Skeletal muscle cell (primary cell): Measurements from ENCODE around the gene TAF9B.
A peak's percentile ranks its signal among the peaks of the same experiment; 100 is the strongest.
"Not testable (repeated sequence)": the region's sequence is repeated elsewhere in the genome, so short reads cannot be mapped to it uniquely, and the experiment has no call there.

Experiments used
- DNase-seq: peaks from one replicate; pipeline ENCODE4 v3.0.0-alpha.2; 2010; ENCODE audit warnings: low read depth
- H3K4me3 ChIP-seq: 2 replicates; pipeline ENCODE4 v1.5.1; 2011; ENCODE audit warnings: low read depth, mild to moderate bottlenecking, control low read depth, low read length, moderate library complexity

Gene TAF9B

DNA sequence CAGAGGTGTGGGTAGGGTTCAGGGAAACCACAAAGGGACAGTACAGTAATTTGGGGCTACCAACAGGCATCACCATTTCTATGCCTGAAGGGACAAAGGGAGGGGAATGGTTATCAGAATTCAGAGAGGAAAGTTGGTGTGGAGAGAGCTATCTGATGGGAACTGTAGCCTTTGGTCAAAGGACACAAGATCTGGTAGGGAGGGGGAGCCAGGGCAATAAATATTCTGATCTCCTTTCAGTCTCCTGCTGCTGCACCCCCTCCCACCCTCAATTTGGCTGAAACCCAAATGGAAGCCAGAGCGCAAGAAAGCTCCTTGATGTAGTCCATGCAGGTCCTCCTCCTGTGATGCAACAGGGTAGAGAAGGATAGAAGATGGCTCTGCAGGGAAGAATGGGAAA is 20.8 kb downstream of the TAF9B start:
- H3K4me3 ChIP-seq: no peak overlapping the region
- no peak for DNase-seq

DNA sequence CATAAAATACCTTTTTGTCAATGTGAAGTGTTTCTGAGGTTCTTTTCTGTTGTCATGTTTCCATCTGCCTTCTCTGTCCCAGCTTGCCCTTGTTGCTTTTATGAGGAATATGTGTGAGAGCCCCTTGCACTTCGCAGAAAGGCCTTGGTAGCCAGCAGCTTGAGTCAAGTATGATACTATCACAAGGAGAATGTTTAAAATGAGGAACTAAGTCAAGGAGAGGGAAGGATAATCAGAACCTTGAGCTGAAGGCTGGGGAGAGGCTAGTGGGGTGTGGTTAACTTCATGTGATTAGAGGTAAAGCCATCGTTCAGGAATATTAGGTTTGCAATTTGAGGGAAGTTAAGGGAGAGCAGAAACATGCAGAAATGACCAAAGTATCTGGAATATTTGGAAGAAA is 22.7 kb downstream of the TAF9B start:
- H3K4me3 ChIP-seq: no peak overlapping the region
- DNase-seq: no peak

DNA sequence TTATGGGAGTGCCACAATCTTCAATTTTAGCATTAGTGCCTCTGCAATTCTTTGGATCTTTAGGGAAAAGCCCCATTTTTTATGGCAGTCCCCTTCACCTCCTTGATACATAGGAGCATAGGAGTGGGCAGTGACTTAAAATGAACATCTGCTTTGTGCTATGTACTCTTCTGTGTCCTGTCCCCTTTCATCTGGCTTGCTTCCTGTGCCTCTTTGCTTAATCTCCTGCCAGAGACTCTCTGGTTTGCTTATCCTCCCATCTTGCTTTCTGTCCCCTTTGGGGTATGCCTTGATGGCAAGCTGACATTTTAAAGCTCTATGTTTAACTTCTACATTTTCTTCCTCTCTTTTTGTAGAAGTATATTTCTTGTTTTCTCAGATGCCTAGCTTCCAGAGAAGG is 23.1 kb downstream of the TAF9B start:
- no peak for DNase-seq
- no peak overlapping the region for H3K4me3 ChIP-seq

DNA sequence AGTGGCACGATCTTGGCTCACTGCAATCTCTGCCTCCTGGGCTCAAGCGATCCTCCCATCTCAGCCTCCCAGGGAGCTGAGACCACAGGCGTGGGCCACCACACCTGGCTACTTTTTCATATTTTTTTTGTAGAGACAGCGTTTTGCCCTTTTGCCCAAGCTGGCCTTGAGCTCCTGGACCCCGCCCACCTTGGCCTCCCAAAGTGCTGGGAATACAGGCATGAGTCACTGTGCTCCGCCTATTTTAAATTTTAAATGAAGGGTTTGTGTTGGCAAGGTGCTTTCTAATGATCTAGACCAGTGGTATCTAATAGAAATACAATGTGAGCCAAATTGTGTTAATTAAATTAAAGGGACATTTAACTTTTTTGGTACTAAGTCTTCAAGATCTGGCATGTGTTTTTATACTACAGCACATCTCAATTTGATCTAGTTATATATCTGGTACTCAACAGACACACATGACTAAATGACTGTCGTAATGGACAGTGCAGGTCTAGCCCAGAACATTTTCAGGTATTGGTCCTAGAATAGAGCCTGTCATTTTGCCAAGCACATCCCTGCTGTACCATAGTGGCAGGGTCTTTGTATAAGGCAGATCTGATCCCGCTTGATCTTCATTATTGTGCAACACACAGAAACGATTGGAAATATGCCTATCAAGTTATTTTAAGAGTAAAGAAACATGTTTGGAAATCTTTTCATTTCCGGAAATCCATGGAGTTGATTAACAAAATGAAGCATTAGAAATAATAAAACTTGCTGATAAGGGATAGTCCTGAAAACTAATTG is 28.1 kb downstream of the TAF9B start:
- no peak overlapping the region for H3K4me3 ChIP-seq
- no peak for DNase-seq

DNA sequence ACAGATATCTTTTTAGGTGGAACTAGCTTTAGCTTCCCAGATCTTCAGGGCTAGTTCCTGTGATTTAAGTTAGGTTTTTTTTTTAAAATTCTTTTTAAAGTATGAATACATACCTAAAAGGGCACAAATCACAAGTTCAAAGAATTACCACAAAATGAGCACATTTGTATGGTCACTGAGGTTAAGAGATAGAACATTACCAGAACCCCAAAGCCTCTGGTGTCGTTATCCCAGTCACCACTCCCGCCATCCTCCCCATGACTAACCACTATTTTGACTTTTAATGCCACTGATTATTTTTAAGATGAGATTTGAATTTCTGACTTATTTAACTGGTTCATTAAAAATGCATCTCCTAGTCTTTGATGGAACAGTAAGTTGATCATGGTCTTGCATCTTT is 30.0 kb downstream of the TAF9B start:
- DNase-seq: no peak
- H3K4me3 ChIP-seq: peak overlapping the region; percentile 88

DNA sequence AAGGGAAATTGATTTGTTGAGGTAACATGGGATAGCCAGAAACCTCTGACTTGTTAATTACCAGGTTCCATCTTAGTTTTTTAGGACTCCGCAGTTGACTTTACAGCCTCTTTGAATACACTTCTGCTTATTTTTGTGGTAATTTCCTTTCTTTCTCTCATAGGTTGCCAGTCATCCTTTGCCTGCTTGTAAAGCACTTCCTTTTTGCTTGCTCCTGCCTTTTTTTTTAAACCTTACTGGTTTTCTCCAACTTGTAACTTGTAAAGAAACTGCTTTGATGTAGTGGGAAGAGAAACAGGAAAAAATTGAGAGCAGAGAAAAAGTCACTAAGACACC is 32.8 kb downstream of the TAF9B start:
- peak overlapping the region; percentile 88 for H3K4me3 ChIP-seq
- DNase-seq: no peak

DNA sequence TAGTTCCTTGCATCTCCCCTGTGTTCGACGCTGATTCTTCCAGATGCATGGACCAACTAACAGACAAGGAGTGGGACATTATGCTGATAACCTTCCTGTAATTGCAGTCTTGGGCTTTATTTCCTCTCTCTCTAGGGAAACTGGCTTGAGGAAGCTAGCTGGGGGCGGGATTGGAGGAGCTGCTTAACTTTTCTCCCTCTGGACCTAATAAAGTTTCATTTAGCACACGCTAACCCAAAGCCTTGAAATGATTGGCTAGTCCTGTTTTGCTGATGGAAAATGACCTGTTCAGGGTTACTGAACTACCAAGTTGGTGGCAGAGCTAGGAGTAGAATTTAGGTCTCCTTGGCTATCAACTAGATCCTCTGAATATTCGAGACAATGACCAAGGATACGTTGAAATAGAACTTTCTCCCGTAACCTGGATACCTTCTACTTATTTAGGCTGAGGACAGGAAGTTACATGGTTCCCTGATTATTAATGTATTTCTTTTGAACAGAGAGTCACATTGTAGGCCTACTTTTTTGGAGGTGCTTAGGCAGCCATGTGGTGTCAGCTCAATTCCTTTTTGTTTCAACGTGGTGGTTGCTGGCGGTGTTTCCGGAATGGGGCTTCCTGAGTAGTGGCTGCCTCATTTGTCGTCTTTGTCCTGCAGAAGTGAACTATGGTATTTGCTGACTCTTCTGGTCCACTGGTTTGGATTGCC is 33.4 kb downstream of the TAF9B start:
- peak overlapping the region; percentile 88 for H3K4me3 ChIP-seq
- no peak for DNase-seq

DNA sequence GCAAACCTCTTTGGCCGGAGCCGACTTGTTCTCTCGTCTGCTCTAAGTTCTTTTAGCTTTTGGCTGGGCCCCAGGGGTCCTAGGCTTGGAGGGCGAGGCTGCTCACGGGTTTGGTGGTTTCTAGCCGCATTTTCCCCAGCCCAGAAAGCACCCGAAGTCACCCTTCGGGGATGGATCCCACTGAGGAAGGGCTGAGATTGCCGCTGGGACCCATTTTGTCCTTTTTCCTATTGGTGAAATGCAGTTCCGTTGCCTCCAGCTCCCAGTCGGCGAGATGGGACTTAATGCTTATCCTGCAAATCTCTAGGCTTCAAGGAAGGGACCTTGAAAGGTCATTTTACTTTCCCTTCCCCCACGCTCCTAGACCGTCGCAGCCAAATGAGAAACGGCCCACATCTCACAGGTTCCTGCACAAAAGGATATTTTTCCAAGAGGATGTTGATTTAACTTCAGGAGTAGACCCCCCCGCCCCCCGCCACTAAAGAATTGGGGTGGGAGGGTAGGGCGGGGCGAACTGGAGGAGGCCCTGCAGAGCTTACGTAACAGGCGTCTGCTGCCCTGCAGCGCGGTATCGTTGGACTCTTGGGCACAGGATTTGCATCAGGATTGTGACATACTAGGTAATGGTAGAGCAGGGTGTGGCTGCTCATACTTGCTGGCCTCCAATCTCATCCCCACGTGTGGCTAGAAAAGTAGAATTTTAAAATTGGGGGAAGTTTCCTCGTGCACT is 34.8 kb downstream of the TAF9B start:
- DNase-seq: no peak
- peak overlapping the region; percentile 88 for H3K4me3 ChIP-seq

DNA sequence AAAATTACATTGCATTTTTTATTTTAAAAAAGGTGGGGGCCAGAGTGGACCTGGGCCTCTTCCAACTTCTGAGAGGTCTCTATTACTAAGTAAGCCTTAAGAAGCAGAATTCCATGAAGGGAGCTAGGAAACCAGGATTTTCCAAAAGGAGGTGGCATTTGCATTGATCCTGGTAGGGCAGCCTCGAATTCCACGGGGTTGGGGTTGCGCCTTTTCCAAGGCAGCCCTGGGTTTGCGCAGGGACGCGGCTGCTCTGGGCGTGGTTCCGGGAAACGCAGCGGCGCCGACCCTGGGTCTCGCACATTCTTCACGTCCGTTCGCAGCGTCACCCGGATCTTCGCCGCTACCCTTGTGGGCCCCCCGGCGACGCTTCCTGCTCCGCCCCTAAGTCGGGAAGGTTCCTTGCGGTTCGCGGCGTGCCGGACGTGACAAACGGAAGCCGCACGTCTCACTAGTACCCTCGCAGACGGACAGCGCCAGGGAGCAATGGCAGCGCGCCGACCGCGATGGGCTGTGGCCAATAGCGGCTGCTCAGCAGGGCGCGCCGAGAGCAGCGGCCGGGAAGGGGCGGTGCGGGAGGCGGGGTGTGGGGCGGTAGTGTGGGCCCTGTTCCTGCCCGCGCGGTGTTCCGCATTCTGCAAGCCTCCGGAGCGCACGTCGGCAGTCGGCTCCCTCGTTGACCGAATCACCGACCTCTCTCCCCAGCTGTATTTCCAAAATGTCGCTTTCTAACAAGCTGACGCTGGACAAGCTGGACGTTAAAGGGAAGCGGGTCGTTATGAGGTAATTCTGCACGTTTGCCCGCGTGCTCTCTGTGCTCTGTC is 35.6 kb downstream of the TAF9B start, which contains the start of gene PGK1:
PGK1 (plus strand) TSS at position 626 of the 824 bp plus-strand sequence; CDS start at position 719, 93 bp downstream.
- peak; percentile 93 for DNase-seq
- H3K4me3 ChIP-seq: peak within 1 kb of the TSS; percentile 88

DNA sequence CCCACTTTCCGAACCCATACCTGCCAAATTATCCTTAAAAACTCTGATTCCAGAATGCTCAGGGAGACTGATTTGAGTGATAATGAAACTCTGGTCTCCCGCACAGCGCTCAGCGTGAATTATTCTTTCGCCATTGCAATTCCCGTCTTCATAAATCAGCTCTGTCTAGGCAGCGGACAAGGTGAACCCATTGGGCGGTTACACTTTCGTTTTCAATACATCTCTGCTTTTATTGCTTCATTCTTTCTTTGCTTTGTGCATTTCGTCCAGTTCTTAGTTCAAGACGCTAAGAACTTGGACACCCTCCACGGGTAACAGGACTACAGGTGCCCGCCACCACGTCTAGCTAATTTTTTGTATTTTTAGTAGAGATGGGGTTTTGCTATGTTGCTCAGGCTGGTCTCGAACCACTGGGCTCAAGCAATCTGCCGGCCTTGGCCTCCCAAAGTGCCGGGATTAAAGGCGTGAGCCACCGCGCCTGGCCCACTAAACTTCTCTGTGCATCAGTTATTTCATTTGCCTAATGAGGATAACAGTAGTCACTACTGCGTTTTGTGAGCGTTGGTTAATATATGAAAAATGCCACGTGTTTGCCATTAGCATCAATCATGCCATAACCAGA is 36.3 kb downstream of the TAF9B start:
- H3K4me3 ChIP-seq: peak overlapping the region; percentile 42

GRCh38 chrX:78102091-78102490 is 37.4 kb downstream of the TAF9B start:
- DNase-seq: no peak
- H3K4me3 ChIP-seq: no peak overlapping the region

More for the DNA sequence above, 36.3 kb downstream of the TAF9B start:
- no peak for DNase-seq

DNA sequence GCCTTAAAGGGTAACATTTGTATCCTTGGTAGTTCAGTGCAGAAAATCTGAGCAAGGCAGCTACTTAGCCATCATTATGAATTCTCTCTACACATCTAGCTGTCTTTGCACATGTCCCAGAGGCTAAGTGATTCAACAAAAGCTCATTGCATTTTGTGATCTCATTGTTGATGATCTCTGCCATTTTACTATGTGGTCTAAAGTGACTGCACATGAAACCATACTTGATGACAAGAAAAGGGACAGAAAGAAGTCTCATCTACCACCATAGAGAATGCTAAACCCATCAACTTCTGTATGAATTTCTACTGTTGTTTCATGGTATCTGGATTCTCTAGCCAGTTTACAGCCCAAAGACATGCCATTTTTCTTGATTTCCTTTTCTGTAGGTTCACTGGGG is 41.3 kb downstream of the TAF9B start:
- H3K4me3 ChIP-seq: no peak overlapping the region
- no peak for DNase-seq

DNA sequence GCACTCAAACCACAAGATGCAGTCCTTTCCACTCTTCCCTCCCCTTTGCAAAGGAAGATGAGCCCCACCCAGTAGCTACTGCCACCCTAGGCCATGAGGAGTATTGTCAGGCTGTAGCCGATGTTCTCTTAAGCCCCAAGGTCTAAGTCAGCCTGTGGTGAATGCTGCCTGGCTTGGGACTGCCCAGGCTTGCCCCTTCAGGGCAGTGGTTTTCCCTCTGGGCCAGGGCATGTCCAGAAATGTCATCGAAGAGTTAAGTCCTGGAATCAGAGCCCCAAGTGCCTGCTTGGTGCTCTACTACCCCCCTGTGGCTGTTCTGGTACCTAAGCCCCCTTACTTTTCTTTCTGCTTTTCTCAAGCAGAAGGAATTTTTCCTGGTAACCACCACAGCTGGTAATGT is 47.2 kb downstream of the TAF9B start:
- no peak for DNase-seq
- no peak overlapping the region for H3K4me3 ChIP-seq

GRCh38 chrX:78081413-78081812 is 58.0 kb downstream of the TAF9B start:
- not testable (repeated sequence) for DNase-seq, H3K4me3 ChIP-seq
